ENCODE data around the gene TMC1.
"Not testable (repeated sequence)": the region's sequence is repeated elsewhere in the genome, so short reads cannot be mapped to it uniquely, and the experiment has no call there.

Gene TMC1

GRCh38 chr9:72827950-72828731 is 306.7 kb downstream of the TMC1 start:
- no peak for DNase-seq

- no peak for DNase-seq
These were observed 313.6 kb downstream of the TMC1 start for GRCh38 chr9:72834994-72835393.

- DNase-seq: no peak
These were observed 315.4 kb downstream of the TMC1 start for GRCh38 chr9:72836790-72837189.

- DNase-seq: no peak
These were observed 317.7 kb downstream of the TMC1 start for GRCh38 chr9:72839085-72839484.

- no peak for DNase-seq
These were observed 322.4 kb downstream of the TMC1 start for GRCh38 chr9:72843520-72844439.

GRCh38 chr9:72844440-72844768 is 323.0 kb downstream of the TMC1 start:
- DNase-seq: no peak

GRCh38 chr9:72845052-72845451 is 323.6 kb downstream of the TMC1 start:
- DNase-seq: not testable (repeated sequence)

GRCh38 chr9:72850209-72850608 is 328.8 kb downstream of the TMC1 start:
- DNase-seq: not testable (repeated sequence)

GRCh38 chr9:72855321-72855720 is 333.9 kb downstream of the TMC1 start:
- no peak for DNase-seq

GRCh38 chr9:72855890-72856523 is 334.6 kb downstream of the TMC1 start:
- DNase-seq: no peak

GRCh38 chr9:72856972-72857623 is 335.7 kb downstream of the TMC1 start:
- peak; percentile 46 for DNase-seq

GRCh38 chr9:72857624-72857996 is 336.2 kb downstream of the TMC1 start:
- no peak for DNase-seq

- DNase-seq: no peak
These were observed 336.9 kb downstream of the TMC1 start for GRCh38 chr9:72858089-72858912.

GRCh38 chr9:72862788-72863187 is 341.4 kb downstream of the TMC1 start:
- DNase-seq: not testable (repeated sequence)

- DNase-seq: no peak
These were observed 342.2 kb downstream of the TMC1 start for GRCh38 chr9:72863456-72864094.

- no peak for DNase-seq
These were observed 342.9 kb downstream of the TMC1 start for GRCh38 chr9:72864327-72864726.

- DNase-seq: peak; percentile 7
These were observed 350.3 kb downstream of the TMC1 start for GRCh38 chr9:72871685-72872084.

- DNase-seq: no peak
These were observed 351.3 kb downstream of the TMC1 start for GRCh38 chr9:72872718-72873117.

- DNase-seq: no peak
These were observed 352.0 kb downstream of the TMC1 start for GRCh38 chr9:72873456-72873855.

- no peak for DNase-seq
These were observed 352.9 kb downstream of the TMC1 start for GRCh38 chr9:72874344-72874743.

- DNase-seq: no peak
These were observed 353.8 kb downstream of the TMC1 start for GRCh38 chr9:72875221-72875620.

GRCh38 chr9:72880821-72881220 is 359.4 kb downstream of the TMC1 start:
- no peak for DNase-seq
